ENCODE results near the gene OPN1SW.

Gene OPN1SW

GRCh38 chr7:128731184-128731583 is 44.4 kb downstream of the OPN1SW start:
- no peak for DNase-seq

- DNase-seq = no peak
Measured at GRCh38 chr7:128729494-128729893, 46.1 kb downstream of the OPN1SW start.

- DNase-seq = no peak
Measured at GRCh38 chr7:128728598-128728997, 47.0 kb downstream of the OPN1SW start.

GRCh38 chr7:128727239-128727638 is 48.4 kb downstream of the OPN1SW start:
- DNase-seq = no peak

- no peak for DNase-seq
Measured at GRCh38 chr7:128726737-128727072, 48.9 kb downstream of the OPN1SW start.

GRCh38 chr7:128726059-128726736 is 49.4 kb downstream of the OPN1SW start:
- no peak for DNase-seq

GRCh38 chr7:128725531-128725930 is 50.1 kb downstream of the OPN1SW start:
- no peak for DNase-seq

GRCh38 chr7:128724743-128725142 is 50.9 kb downstream of the OPN1SW start:
- DNase-seq = no peak

Measured in activated effector memory CD4-positive, alpha-beta T cell treated with anti-CD3 and anti-CD28 coated beads, Interleukin-2, amount 50 U/mL, for 16 hours (primary cell).